GM12892 (cell line): Measurements from ENCODE around the gene MAN2A1.

Experiments used
- POLR2A ChIP-seq: IDR thresholded peaks from 2 replicates; pipeline ENCODE4 v1.6.1; 2011; ENCODE audit warnings: low read depth, low read length, control low read depth
- POLR2AphosphoS5 ChIP-seq: IDR thresholded peaks from 2 replicates; pipeline ENCODE4 v1.6.1; 2011; ENCODE audit warnings: low read depth, low read length, control low read depth

DNA sequence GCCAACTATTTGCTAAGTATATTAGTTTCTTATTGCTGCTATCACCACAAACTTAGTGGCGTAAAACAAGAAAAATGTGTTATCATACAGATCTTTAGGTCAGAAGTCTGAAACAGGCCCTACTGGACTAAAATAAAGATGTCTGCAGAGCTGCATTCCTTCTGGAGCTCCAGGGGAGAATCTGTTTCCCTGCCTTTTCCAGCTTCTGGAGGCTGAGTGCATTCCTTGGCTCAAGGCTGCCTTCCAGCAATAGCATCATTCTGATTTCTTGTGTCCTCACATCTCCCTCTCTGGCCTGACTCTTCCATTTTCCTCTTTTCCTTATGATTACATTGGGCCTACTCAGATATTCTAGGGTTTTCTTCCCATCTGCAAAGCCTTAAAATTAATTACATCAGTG, 15.9 kb downstream of the MAN2A1 start:
- TF ChIP-seq POLR2A (no peak), POLR2AphosphoS5 (no peak)
